Measurements from ENCODE around the gene BMP6.

BMP6 gene

DNA sequence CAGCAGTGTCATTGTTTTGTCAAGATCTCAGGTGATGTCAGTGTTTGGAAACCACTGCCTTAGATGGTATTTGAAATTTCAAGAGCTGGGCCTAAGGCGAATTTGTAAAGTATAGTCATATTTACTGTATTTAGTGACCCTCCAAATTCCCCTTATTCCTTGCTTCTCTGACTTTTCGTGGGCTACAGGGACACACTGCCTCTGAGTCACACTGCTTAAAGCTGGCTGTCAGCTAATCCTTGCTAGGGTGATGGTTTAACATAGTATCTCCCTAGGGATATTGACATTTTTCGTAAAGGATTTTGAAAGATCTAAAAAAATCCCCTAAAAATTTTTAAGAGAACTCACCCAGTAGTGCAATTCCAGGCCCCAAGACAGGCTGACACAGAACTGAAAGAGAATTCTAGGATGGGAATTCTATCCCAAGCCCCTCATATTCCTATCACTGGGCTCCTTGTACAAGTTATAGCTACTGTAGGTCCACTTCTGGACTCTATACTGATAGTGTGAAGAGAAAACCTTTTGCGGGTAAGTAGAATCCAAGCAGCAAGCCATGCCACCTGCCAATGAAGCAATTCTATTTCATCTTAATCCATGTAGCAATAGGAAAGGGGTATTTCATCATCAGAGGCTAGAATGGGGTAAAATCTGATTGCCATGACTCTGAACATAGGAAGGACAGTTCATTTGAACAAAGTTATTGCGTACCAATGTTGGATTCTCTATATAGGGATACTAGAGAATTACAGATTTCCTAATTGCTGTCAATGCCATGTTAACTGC is 4.3 kb downstream of the BMP6 start:
- H3K27ac ChIP-seq, result no peak overlapping the region
- H3K9me3 ChIP-seq, result no peaks in the 10 kb centered on the region
- H3K4me1 ChIP-seq (ENCODE audit: control insufficient read depth in 1 of 2, insufficient read depth in 1 of 2, low read depth in 1 of 2, low read length in 1 of 2), result peaks cover 43 to 48% of the 10 kb centered on the region in 2 experiments
- H3K36me3 ChIP-seq, result no peaks in the 10 kb centered on the region
- TF ChIP-seq, protein P1, sequence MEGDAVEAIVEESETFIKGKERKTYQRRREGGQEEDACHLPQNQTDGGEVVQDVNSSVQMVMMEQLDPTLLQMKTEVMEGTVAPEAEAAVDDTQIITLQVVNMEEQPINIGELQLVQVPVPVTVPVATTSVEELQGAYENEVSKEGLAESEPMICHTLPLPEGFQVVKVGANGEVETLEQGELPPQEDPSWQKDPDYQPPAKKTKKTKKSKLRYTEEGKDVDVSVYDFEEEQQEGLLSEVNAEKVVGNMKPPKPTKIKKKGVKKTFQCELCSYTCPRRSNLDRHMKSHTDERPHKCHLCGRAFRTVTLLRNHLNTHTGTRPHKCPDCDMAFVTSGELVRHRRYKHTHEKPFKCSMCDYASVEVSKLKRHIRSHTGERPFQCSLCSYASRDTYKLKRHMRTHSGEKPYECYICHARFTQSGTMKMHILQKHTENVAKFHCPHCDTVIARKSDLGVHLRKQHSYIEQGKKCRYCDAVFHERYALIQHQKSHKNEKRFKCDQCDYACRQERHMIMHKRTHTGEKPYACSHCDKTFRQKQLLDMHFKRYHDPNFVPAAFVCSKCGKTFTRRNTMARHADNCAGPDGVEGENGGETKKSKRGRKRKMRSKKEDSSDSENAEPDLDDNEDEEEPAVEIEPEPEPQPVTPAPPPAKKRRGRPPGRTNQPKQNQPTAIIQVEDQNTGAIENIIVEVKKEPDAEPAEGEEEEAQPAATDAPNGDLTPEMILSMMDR (IDR thresholded peaks at IDR 0.05), result no peak
- no peak overlapping the region for H3K4me3 ChIP-seq (ENCODE audit: low read depth in 1 of 2, low read length in 1 of 2)
- H3K27me3 ChIP-seq, result peaks cover 100% of the 10 kb centered on the region

DNA sequence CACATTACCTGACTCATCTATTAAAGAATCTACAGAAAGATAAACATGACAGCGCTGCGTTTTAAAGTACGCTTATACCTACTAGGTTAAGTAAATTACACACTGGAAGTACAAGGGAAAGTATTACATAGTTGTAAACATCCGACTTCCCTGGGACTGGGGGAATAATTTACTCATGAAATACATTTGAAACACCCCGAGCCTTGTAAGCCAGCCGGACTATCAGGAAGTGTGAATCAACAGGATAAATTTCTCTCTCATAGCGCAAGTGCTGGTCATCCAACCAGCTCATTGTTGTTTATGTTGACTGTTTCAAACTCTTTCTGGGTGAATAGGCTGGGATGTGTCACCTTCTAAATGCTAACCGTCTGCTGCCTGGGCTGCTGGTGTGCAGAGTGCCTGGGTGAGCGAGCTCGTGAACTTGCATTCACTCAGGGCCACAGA is 4.9 kb downstream of the BMP6 start:
- Histone ChIP-seq H3K27me3 (peaks cover 100% of the 10 kb centered on the region), H3K9me3 (no peaks in the 10 kb centered on the region), H3K4me1 (ENCODE audit: control insufficient read depth in 1 of 2, insufficient read depth in 1 of 2, low read depth in 1 of 2, low read length in 1 of 2) (peaks cover 39 to 44% of the 10 kb centered on the region in 2 experiments), H3K4me3 (ENCODE audit: low read depth in 1 of 2, low read length in 1 of 2) (no peak overlapping the region), H3K36me3 (no peaks in the 10 kb centered on the region), H3K27ac (no peak overlapping the region)
- TF ChIP-seq, protein P1 (IDR thresholded peaks at IDR 0.05), result no peak

DNA sequence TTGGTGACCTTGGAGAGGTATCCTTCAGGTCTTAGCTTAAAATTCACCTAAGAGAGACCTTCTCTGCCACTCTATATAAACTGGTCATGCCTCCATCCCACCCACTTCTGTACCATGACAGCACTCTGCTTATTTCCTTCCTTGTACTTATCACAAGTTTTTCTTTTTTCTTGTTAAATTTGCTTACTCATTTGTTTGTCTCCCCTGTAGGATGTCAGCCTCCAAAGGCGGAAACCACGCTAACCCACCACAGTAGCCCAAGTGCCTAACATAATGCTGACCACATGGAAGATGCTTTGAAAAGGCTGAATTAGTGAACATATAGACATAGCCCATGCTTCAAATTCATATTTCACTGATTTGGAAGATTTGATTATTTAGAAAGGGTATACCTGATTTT is 5.4 kb downstream of the BMP6 start:
- H3K27ac ChIP-seq, result no peak overlapping the region
- H3K9me3 ChIP-seq, result no peaks in the 10 kb centered on the region
- H3K27me3 ChIP-seq, result peaks cover 100% of the 10 kb centered on the region
- peaks cover 34 to 40% of the 10 kb centered on the region in 2 experiments for H3K4me1 ChIP-seq (ENCODE audit: control insufficient read depth in 1 of 2, insufficient read depth in 1 of 2, low read depth in 1 of 2, low read length in 1 of 2)
- no peak overlapping the region for H3K4me3 ChIP-seq (ENCODE audit: low read depth in 1 of 2, low read length in 1 of 2)
- TF ChIP-seq, protein P1 (IDR thresholded peaks at IDR 0.05), result no peak
- no peaks in the 10 kb centered on the region for H3K36me3 ChIP-seq

DNA sequence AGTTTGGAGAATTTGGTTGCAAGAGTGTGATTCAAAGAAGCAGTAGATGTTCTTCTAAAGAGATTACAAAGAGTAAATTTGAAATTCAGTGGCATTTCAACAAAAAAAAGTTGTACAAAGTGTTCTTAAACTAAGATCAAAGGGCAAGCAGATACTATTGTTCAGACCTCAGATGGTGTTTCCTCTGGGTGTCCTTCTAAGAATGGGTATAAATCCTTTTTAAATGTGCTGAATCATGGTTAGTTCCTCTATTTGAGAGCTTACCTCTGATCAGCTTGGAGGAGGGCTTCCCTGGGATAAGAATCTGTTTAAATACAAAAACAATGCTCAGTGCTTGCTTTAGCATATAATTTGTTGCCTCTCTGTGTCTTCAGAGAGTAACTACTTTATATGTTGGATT is 6.3 kb downstream of the BMP6 start:
- TF ChIP-seq, protein P1 (IDR thresholded peaks at IDR 0.05), result no peak
- peaks cover 96% of the 10 kb centered on the region for H3K27me3 ChIP-seq
- H3K36me3 ChIP-seq, result no peaks in the 10 kb centered on the region
- no peaks in the 10 kb centered on the region for H3K9me3 ChIP-seq
- H3K27ac ChIP-seq, result no peak overlapping the region
- H3K4me1 ChIP-seq (ENCODE audit: control insufficient read depth in 1 of 2, insufficient read depth in 1 of 2, low read depth in 1 of 2, low read length in 1 of 2), result peaks cover 26 to 34% of the 10 kb centered on the region in 2 experiments
- H3K4me3 ChIP-seq (ENCODE audit: low read depth in 1 of 2, low read length in 1 of 2), result no peak overlapping the region

DNA sequence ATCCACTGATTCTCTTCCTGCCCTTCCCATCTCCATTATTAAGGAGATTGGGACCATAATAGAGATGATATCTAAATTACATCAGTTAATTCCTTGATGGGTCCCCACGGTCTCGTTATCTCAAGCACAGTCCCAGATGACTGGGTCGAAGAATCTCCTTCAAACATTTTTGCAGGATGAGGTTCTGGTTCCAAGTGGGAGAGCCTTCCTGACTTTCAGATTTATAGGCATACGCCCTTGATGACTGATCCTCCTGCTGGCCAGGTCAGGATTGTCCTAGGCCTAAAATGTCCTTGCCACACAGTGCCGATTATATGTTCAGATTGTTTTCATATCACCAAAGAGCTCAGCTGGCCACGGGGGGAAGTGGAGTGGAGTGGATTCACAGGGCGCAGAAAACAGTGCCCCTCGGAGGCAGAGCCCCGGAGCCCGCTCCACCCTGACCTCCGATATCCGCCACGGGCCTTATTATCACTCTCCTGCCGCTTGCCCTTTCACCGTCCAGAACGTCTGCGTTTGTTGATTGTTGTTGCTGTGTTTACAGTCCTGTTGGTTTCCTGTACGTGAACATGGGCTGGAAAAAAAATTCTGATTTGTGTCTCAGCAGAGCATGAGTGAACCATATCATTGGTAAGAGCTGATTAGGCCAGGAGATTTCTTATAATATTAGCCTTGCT is 8.9 kb downstream of the BMP6 start:
- H3K36me3 ChIP-seq, result no peaks in the 10 kb centered on the region
- H3K9me3 ChIP-seq, result no peaks in the 10 kb centered on the region
- H3K27me3 ChIP-seq, result peaks cover 90% of the 10 kb centered on the region
- TF ChIP-seq, protein P1 (IDR thresholded peaks at IDR 0.05), result no peak
- H3K27ac ChIP-seq, result no peak overlapping the region
- no peak overlapping the region for H3K4me3 ChIP-seq (ENCODE audit: low read depth in 1 of 2, low read length in 1 of 2)
- H3K4me1 ChIP-seq (ENCODE audit: control insufficient read depth in 1 of 2, insufficient read depth in 1 of 2, low read depth in 1 of 2, low read length in 1 of 2), result peaks cover 8 to 16% of the 10 kb centered on the region in 2 experiments
